Measurements from ENCODE around the gene ZC3H10. TPM values are rescaled to one million over a fixed set of nuclear protein-coding genes. Genes with fewer than 3 reads are reported as not detected.

The ZC3H10 gene
- total and polyA plus RNA-seq, 2 of the 8 experiments (the other 6 are each of a cell fraction or from before 2014, with no cell fraction given) = 4.0 to 11.2 TPM

DNA sequence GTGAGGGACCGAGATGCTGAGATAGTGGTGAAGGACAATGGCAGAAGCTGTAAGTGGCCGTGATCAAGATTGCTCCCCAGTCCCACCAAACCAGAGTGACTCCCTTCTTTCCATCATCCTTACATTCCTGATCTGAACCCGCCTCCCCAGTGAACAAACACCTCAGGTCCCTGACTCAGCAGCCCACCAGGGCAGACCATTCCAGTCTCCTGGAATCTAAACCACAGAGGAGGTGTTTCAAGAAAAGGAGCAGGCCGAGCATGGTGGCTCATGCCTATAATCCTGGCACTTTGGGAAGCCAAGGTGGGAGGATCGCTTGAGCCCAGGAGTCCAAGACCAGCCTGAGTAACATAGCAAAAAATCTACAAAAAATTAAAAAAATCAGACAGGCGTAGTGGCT lies 31.5 kb upstream of the ZC3H10 start (continued):
- TF ChIP-seq, protein P1, sequence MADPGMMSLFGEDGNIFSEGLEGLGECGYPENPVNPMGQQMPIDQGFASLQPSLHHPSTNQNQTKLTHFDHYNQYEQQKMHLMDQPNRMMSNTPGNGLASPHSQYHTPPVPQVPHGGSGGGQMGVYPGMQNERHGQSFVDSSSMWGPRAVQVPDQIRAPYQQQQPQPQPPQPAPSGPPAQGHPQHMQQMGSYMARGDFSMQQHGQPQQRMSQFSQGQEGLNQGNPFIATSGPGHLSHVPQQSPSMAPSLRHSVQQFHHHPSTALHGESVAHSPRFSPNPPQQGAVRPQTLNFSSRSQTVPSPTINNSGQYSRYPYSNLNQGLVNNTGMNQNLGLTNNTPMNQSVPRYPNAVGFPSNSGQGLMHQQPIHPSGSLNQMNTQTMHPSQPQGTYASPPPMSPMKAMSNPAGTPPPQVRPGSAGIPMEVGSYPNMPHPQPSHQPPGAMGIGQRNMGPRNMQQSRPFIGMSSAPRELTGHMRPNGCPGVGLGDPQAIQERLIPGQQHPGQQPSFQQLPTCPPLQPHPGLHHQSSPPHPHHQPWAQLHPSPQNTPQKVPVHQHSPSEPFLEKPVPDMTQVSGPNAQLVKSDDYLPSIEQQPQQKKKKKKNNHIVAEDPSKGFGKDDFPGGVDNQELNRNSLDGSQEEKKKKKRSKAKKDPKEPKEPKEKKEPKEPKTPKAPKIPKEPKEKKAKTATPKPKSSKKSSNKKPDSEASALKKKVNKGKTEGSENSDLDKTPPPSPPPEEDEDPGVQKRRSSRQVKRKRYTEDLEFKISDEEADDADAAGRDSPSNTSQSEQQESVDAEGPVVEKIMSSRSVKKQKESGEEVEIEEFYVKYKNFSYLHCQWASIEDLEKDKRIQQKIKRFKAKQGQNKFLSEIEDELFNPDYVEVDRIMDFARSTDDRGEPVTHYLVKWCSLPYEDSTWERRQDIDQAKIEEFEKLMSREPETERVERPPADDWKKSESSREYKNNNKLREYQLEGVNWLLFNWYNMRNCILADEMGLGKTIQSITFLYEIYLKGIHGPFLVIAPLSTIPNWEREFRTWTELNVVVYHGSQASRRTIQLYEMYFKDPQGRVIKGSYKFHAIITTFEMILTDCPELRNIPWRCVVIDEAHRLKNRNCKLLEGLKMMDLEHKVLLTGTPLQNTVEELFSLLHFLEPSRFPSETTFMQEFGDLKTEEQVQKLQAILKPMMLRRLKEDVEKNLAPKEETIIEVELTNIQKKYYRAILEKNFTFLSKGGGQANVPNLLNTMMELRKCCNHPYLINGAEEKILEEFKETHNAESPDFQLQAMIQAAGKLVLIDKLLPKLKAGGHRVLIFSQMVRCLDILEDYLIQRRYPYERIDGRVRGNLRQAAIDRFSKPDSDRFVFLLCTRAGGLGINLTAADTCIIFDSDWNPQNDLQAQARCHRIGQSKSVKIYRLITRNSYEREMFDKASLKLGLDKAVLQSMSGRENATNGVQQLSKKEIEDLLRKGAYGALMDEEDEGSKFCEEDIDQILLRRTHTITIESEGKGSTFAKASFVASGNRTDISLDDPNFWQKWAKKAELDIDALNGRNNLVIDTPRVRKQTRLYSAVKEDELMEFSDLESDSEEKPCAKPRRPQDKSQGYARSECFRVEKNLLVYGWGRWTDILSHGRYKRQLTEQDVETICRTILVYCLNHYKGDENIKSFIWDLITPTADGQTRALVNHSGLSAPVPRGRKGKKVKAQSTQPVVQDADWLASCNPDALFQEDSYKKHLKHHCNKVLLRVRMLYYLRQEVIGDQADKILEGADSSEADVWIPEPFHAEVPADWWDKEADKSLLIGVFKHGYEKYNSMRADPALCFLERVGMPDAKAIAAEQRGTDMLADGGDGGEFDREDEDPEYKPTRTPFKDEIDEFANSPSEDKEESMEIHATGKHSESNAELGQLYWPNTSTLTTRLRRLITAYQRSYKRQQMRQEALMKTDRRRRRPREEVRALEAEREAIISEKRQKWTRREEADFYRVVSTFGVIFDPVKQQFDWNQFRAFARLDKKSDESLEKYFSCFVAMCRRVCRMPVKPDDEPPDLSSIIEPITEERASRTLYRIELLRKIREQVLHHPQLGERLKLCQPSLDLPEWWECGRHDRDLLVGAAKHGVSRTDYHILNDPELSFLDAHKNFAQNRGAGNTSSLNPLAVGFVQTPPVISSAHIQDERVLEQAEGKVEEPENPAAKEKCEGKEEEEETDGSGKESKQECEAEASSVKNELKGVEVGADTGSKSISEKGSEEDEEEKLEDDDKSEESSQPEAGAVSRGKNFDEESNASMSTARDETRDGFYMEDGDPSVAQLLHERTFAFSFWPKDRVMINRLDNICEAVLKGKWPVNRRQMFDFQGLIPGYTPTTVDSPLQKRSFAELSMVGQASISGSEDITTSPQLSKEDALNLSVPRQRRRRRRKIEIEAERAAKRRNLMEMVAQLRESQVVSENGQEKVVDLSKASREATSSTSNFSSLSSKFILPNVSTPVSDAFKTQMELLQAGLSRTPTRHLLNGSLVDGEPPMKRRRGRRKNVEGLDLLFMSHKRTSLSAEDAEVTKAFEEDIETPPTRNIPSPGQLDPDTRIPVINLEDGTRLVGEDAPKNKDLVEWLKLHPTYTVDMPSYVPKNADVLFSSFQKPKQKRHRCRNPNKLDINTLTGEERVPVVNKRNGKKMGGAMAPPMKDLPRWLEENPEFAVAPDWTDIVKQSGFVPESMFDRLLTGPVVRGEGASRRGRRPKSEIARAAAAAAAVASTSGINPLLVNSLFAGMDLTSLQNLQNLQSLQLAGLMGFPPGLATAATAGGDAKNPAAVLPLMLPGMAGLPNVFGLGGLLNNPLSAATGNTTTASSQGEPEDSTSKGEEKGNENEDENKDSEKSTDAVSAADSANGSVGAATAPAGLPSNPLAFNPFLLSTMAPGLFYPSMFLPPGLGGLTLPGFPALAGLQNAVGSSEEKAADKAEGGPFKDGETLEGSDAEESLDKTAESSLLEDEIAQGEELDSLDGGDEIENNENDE (IDR thresholded peaks at IDR 0.05; ENCODE audit: insufficient replicate concordance, low read length) = no peak
- TF ChIP-seq FOSL1 (IDR thresholded peaks at IDR 0.05; ENCODE audit: insufficient read depth, low read depth, low read length) (no peak), RBBP5 (IDR thresholded peaks at IDR 0.05; ENCODE audit: borderline replicate concordance, low read depth, low read length) (no peak), CHD2 (IDR thresholded peaks at IDR 0.05; ENCODE audit: low read length) (no peak), JUND (IDR thresholded peaks at IDR 0.05; ENCODE audit: low read length) (no peak), POLR2AphosphoS5 (IDR thresholded peaks at IDR 0.05; ENCODE audit: low read depth, low read length) (no peak)
- TF ChIP-seq, protein P2, sequence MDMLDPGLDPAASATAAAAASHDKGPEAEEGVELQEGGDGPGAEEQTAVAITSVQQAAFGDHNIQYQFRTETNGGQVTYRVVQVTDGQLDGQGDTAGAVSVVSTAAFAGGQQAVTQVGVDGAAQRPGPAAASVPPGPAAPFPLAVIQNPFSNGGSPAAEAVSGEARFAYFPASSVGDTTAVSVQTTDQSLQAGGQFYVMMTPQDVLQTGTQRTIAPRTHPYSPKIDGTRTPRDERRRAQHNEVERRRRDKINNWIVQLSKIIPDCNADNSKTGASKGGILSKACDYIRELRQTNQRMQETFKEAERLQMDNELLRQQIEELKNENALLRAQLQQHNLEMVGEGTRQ (IDR thresholded peaks at IDR 0.05; ENCODE audit: low read length) = no peak

Data from H1 (cell line).